HG03045 (cell line): ENCODE results near the gene GABRB1.
"Not testable (repeated sequence)": the region's sequence is repeated elsewhere in the genome, so short reads cannot be mapped to it uniquely, and the experiment has no call there.

Experiments
- ATAC-seq: cut with Tn5 transposase; IDR thresholded peaks from one replicate; pipeline ENCODE4 v1.9.1; 2021; ENCODE audit warnings: mild to moderate bottlenecking, moderate library complexity; ENCODE audit not compliant: unreplicated experiment

Gene GABRB1

DNA sequence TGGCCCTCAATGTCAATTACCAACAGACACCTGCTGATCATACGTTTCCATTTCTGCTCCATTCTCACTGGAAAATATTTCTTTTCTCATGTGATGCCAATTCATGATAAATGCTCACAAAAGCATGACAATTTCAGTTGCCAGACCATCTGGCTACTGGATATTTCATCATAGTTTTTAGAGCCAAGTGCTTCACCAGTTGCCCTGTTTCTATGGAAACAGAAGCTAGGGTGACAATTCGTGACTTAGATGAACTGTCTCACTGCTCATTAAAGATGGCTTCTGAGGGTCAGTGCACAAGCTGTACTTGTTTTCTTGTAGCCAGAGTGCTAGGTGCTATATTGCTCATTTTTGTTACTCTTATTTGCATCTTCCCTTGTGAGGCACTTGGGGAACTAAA lies 247.3 kb downstream of the GABRB1 start:
- no peak for ATAC-seq

DNA sequence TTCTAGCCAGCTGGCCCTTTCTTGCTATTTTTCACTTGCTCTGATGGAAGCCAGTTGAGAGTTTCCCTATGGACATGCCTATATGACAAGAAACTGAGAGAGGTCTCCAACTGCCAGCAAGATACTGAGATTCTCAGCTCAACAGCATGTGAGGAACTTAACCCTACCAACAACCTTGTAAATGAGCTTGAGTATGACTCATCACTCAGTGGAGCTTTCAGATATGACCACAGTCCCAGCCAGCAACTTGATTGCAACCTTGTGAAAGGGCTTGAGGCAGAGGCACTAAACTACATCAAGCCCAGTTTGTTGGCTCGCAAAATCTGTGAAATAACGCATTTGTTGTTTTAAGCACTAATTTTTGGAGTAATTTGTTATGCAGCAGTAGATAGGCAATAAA lies 256.4 kb downstream of the GABRB1 start:
- ATAC-seq, result no peak

DNA sequence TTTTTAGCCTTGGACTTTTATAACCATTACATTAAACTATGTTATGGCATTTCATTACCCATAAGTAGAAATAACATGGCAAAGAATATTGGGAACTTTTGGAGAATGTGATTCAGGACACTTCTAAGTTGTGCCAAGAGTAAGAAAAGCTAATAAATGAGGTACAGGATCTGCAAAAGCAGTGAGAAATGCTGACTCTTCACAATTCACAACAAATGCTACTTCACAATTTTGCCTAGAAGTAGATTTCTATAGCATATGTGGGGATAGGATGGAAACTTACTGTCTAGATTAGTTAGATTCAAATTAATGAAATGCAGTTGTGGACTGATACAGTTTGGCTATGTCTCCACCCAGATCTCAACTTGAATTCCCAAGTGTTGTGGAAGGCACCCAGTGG lies 258.4 kb downstream of the GABRB1 start:
- ATAC-seq, result no peak

DNA sequence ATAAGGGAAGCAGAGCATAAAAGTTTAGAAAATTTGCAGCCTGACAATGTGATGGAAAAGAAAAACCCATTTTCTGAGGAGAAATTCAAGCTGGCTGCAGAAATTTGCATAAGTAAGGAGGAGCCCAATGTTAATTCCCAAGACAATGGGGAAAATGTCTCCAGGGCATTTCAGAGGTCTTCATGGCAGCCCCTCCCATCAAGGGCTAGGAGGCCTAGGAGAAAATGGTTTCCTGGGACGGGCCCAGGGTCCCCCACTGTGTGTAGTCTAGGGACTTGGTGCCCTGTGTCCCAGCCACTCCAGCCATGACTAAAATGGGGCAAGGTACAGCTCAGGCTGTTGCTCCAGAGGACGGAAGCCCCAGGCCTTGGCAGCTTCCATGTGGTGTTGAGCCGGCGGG lies 259.5 kb downstream of the GABRB1 start:
- not testable (repeated sequence) for ATAC-seq

DNA sequence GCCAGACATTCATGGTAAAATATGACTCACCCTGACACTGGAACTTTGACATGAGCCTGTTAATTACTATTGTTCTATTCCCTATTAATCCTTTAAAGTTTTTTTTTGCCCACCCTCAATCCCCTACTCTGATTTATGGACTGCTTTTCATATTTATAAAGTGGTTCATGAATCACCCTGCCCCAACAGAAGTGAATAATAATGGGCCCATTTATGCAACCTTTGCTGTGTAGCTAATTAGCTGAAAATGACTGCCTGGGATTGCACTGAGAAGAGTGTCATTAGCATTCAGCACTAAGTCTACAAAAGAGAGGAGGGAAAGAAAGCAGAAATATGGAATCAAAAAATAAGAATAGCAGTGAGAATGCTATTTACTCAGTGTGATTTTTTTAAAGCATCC lies 277.8 kb downstream of the GABRB1 start:
- ATAC-seq, result no peak

DNA sequence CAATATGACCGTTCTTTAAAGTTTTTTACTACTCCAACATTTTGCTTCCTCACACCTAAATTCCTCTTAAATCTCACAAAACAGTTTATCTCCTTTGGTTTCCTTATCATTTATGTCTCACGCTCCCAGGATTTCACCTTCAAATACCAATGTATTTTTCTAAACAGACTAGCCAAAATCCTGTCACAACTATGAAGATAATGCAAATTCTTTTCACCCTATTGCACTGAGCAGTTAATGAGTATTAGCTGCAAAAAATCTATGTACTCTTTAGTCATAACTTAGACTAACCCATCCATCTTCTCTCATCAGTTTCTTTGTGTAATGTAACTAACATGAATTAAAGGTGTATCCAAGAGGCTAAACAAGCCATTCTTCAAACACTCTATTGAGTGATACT lies 280.8 kb downstream of the GABRB1 start:
- no peak for ATAC-seq

DNA sequence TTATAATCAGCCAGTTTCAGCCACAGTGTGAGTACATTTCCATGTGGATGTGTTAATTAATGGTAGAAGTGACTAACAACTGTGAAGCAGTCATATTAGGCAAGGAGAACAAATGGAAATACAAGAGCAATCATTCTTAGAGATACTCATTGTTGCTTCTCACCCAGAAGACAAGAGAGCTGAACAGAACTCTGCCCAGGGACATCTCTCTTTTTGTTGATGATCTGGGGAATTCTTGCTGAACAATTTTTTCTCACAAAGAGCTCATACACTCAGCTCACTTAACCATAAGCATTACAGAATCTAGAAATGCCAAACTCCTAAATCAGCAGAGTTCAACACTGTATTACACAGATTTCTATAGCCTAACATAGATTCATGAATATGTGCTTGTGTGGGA lies 282.0 kb downstream of the GABRB1 start:
- no peak for ATAC-seq

DNA sequence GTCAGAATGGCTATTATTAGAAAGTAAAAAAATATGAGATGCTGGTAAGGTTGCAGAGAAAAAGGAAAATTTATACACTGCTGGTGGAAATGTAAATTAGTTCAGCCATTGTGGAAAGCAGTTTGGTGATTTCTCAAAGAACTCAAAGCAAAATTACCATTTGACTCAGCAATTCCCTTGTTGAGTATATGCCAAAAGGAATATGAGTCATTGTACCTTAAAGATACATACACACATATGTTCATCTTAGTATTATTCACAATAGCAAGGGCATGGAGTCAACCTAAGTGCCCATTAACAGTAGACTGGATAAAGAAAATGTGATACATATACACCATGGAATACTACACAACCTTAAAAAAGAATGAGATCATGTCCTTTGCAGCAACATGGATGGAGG lies 284.0 kb downstream of the GABRB1 start:
- peak; percentile 77 for ATAC-seq

DNA sequence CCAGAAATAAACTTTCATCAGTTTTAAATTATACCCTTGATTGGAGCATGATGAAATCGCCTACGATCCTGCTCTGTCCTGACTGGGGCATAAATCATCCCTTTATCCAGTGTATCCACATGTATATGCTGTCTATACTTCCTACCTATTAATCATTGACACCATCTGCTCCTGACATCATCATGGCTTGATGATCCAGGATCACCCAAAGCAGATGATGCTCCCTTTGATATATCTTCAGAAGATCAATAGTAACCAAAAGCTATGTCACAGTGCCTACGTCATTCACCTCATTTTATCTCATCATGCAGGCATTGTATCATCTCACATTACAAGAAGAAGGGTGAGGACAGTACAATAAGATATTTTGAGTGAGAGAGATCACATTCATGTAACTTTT lies 294.7 kb downstream of the GABRB1 start:
- no peak for ATAC-seq

DNA sequence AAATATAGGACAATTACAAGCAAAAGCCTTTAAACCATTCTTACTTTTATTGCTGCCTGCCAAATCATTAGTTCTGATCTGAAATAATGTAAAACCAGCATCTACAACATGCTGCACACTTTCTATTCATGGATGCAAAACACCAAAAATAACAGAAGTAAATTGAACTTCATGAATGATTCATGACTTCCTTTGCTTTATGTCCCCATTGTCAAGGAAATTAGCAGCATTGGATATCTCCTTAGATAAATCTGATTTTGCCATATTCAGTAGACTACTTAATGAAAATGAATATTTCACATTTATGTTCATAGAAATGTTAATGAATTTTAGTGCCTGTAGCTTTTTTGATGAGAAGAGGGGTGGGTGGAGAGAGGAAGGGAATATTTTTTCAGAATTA lies 299.5 kb downstream of the GABRB1 start:
- ATAC-seq, result no peak

DNA sequence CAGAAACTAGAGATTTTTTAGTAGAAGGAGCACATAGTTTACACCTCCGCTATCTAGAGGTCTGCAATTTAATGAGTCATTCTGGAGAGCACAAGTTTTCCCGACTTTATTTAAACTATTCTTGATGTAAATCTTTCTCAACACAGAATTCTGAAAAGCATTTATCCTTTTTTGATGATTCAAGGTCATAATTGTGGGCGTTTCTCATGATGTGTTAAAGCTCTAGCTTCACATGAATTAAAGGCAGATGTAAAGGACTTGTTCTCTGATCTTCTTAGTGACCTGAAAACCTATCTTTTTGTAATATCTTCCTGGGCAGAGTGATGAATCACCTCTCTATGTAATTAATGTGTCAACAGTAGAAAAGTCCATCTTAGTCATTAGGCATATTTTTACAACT lies 303.3 kb downstream of the GABRB1 start:
- no peak for ATAC-seq

DNA sequence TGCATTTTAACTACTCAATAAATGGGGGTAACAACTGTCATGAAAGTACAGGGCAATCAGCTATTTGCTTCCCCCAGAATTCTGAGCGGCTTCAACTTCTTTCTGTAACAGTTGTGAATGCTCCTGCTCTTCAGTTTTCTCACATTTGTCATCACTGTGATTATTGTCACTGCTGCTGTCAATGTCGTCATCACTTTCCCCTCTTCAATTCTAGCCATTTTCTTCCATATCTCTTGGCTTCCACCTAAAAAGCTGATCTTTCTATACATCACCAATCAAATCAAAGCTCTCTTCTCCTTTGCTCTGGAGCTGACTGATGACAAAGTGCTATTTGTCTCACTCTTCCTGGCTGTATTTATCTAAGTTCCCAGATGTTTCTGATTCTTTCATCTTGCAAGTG lies 306.5 kb downstream of the GABRB1 start:
- ATAC-seq, result no peak

DNA sequence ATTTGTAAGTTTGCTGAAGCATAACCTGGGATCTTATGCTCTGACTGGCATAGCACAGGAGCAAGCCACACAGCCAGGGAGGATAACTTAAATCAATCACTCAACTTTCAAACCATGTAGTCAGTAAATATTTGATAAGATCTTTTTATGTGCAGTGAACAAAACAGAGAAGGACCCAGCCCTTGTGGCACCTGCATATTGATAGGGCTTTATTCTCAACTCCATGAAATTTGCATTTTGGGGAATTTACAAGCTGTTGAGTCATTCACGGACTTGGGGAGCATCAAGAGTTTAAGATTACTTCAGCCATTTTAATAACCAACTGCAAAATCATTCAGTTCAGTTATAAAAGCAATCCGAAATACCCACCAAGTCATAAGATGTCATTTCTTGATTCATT lies 309.5 kb downstream of the GABRB1 start:
- ATAC-seq, result no peak

DNA sequence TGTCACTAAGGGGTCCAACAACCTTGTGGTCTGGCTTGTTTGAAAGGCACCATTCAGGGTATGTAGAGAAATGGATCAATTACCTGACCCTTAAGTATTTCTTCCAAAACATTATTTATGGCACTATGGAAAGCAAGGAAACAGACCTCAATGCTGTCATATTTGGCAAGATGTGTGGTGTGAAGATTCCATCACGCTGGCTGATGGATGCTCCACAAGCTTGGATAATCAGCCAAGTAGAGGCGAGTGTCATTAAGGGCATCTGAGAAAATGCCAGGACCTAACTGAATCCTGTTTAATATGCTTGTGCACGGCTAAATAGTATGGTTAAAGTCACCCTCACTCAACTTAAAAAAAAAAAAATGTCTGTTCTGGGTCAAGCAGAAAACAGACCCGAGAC lies 311.4 kb downstream of the GABRB1 start:
- ATAC-seq, result no peak

DNA sequence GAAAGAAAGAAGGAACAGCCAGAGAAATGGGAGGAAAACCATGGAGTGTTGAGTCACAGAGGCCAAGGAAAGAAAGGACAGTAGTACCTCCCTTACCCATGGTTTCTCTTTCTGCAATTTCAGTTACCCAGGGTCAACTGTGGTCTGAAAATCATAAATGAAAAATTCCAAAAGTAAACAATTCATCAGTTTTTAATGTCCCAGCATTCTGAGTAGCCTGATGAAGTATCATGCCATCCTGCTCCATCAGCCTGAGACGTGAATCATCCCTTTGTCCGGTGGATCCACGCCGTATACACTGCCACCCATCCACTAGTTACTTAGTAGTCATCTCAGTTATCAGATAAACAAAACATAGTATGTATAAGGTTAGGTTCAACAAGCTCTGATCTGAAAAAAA lies 318.0 kb downstream of the GABRB1 start:
- no peak for ATAC-seq

DNA sequence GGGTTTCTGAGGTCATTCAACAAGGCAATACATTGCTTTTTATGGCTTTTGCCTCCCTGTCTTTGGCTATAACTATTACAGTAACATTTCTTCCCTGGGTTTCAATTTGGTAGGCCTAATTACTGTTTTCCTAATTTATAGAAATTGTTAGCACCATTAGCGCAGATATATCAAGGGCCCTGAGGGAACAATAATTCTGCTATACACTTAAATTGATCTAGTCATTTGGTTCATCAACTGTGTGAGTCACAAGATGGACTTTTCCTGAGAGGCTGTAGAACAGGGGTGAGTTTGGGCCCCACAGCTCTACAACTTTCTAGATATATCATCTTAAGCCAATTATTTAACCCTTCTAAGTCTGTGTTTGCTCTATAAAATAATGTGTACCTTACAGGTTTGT lies 324.2 kb downstream of the GABRB1 start:
- ATAC-seq, result no peak

DNA sequence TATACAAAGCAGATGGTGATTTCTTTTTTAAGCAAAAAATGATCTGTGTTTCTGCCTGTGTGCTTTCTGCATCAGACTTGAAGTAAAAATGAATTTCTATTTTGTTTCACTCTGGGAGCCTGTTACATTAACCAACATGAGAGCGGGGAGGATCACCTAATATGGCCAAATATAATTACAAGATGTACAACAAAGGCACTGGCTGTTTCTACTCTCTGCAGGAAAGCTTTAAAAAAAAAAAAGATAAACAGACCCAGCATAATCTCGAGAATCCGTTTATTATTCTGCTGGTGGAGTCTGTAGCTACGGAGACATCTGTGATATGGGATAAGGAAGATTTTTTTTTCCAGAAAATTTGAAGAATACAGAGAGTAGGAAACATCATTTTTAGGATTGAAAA lies 328.5 kb downstream of the GABRB1 start:
- no peak for ATAC-seq

DNA sequence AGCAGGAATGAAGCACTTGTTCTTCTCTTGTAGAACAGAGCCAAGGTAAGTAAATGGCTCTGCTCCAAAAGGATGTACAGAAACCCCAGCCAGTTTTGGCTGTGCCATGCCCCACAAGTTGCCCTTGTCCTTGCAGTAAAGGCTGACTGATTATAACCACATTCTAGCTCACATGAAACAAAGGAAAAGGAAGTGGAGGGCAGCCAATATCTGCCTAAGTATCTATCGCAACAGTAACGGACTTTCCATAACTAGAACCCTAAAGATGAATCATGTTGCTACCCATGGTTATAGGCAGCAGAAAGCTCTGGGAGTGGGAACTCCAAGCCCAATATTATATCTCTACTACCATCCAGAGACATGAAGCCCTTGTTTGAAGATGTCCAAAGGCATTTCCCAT lies 336.4 kb downstream of the GABRB1 start:
- no peak for ATAC-seq

DNA sequence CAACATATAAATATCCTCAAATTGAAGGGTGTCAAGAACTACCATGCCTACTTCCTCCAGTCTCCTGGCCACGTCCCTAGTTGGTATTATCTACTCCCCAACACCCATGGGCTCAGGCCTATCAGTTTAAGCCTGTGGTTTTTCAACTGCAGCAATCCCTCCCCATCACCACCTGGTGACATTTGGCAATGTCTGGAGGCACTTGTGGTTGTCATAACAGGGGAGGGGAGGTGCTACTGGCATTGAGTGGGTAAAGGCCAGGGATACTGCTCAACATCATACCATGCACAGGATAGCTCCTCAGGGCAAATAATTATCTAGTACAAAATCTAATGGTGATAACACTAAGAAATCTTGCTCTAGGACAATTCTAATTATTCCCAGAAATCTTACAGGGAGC lies 336.8 kb downstream of the GABRB1 start:
- no peak for ATAC-seq

DNA sequence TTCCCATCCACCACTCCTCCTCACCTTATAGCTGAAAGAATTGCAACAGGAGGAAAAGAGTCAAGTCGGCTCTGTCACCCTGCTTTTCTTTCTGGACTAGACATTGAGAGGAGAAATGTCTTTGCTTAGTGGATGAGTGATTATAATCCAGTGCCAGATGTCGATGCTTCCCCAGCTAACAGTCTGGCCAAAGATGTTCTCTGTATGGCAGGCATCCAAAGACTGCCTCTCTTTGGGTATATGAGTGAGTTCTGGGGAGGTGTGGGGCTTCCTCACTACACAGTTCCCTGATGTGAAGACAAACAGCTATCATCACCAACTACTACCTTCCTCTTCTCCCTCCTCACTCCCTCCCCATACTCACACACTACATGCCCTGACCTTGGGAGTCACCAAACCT lies 341.2 kb downstream of the GABRB1 start:
- no peak for ATAC-seq

DNA sequence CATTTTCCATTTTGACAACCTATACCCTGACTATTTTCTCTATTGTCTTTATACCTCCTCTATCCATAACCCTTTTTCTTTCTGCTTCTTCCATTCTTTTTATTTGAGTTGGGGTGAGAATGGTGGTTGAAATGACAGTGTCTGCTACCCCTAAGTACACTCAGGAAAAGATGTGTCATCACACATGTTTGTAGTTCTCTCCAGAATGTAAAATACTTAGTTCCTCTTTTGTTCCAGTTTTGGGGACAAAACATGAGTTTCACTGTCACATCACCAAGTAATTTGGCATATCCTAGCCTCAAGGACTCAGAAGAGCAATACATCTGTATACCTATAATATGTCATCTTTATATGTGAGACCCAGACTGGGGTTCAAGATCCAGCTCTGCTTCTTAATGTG lies 341.8 kb downstream of the GABRB1 start:
- ATAC-seq, result no peak

DNA sequence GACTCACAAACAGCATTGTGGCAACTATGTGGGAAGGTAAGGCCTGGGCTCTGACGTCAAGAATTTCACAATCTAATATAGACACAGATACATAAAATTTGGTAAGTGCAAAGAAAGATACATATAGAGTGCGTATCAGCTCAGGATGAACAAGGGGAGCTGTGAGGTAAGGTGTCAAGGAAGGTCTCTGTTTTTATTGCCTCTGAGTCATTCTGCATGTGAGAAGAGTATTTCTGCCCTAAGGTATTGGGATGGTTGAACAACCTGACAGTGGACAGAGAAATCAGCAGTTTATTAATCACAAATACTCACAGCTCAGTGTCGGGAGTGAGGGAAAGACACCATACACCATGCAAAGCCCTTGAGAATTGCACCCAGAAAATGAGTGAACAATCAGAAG lies 342.3 kb downstream of the GABRB1 start:
- ATAC-seq, result no peak

DNA sequence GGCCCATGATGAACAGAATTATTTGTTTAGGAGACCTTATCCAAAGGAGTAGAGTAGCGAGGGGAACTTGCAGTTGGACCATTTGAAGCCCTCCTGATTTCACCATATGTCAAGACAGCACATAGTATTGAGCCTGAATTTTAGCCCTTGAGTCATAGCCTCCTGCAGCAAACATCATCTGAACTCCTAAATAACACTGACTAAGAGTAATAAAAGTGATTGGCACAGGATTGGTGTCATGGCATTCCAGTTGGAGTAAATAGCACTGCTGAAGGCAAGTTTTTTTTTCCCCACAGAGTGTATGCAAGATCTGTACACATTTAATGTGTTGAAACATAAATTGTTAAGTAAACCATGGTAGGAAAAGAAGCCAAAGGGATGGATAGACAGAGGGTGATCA lies 343.1 kb downstream of the GABRB1 start:
- ATAC-seq, result no peak

DNA sequence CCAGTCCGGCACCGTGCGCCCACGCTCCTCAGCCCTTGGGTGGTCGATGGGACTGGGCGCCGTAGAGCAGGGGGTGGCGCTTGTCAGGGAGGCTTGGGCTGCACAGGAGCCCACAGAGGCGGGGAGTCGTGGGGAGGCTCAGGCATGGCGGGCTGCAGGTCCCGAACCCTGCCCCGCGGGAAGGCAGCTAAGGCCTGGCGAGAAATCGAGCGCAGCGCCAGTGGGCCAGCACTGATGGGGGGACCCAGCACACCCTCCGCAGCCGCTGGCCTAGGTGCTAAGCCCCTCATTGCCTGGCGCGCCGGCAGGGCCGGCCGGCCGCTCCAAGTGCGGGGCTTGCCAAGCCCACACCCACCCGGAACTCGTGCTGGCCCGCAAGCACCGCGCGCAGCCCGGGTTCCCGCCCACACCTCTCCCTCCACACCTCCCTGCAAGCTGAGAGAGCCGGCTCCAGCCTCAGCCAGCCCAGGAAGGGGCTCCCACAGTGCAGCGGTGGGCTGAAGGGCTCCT lies 346.7 kb downstream of the GABRB1 start:
- not testable (repeated sequence) for ATAC-seq
